Fibroblast of skin of scalp (primary cell): Measurements from ENCODE around the gene TRMT1L.

Source experiments
- DNase-seq: peaks from one replicate; pipeline ENCODE4 v3.0.0-alpha.2; 2013

TRMT1L gene

DNA sequence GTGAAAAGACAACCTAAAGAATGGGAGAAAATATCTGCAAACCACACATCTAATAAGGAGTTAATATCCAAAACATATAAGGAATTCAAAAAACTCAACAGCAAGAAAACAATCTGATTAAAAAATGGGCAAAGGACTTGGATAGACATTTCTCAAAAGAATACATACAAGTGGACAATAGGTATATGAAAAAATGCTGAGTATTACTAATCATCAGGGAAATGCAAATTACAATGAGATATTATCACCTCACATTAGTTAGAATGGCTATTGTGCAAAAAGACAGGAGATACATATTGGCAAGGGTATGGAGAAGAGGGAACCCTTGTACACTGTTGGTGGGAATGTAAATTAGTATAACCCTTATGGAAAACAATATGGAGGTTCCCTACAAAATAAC is 44.9 kb downstream of the TRMT1L start:
- no peak for DNase-seq

DNA sequence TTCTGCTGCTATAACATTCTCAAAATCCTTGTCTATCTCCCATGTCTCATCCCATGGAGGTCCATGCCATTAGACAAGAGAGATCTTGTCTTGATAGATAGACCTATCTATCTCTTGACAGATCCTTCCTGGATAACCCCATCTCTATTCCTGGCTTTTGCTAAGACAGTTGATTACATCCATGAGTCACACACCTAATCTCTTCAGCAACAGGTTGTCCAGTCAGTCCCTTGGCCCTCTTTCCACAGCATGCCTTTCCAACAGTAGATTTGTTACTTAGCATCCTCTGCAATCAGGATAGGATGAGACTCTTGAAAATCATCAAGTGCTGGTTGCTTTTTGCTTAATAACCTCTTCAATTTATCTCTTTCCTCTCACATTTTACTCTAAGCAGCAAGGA is 46.6 kb downstream of the TRMT1L start:
- no peak for DNase-seq

DNA sequence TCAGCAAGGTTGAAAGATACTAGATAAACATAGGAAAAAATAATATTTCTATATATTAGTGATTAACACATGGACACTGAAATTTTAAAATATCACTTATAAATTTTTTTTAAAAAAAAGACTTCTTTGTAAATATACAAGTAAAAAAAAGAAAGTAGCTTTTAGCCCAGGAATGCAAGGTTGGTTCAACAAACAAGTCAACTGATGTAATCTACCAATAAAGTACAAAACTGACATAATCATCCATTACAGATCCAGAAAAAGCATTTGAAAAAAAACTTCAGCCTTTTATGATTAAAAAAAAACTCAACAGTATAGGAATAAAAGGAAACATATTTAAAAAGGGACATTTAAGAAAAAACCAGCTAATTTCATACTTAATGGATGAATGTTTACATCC is 48.4 kb downstream of the TRMT1L start:
- no peak for DNase-seq

DNA sequence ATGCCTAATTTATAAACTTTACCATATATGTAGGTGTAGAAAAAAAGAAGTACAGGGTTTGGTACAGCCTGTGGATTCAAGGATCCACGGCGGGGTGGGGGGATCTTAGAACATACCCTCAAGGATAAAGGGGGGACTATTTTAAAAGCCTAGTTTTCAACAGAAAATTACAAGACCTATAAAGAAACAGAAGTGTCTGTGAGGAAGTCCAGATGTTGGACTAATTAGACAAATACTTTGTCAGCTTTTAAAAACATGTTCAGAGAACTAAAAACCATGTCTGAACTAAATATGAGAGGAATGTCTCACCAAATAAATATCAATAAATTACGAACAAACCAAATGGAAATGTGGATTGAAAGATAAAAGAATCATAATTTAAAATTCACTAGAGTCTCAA is 51.6 kb downstream of the TRMT1L start:
- no peak for DNase-seq

DNA sequence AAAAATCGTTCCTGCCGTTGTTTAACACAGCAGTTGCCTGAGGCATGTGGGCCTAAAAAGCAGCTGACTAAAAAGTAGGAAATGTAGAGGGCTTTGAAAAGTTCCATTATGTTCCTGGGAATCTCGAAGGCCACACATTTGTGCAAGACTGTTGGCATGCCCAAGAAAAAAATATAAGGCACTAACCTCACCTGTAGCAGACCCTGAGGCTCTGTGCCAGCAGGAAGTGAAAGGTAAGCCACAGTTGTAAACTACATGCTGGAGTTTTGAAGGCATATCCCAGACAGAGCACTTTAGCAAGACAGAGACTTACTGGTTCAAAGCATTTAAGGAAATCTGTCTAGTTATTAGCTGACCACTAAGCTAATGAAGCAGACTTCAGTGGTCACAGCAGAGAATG is 52.7 kb downstream of the TRMT1L start:
- DNase-seq = no peak

DNA sequence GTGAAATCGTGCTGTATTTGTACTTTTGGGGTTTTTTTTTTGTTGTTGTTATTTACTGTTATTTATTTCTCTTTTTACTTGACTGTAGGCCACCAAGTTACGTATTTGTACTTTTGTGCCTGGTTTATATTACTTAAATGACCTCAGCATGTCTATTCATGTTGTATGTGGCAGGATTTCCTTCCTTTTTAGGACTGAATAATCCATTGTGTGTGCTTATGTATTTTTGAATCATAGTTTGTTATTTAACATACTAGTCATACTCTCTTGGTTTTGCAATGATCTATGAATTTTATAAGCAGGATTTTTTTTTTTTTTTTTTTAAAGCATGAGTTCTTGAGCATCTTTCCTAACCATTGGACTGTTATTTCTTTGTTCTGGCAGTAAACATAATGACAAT is 60.2 kb downstream of the TRMT1L start:
- peak; percentile 4 for DNase-seq

DNA sequence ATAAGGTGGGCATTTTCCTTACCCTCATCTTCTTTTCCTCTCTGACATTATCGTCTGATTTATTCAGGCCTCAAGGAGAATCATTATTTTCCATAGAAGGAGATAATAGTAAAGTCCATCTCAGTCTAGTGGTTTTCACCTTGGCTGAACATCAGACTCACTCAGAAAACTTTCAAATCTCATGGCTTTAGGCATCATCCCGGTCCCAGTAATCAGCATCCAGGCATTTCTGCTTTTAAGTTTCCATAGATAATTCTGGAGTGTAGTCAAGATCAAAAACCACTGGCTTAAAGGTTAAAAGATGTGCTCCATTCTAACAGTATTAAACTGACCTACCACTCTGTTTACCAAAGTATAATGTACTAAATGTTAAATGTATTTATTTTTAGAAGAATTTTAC is 62.0 kb downstream of the TRMT1L start:
- no peak for DNase-seq

DNA sequence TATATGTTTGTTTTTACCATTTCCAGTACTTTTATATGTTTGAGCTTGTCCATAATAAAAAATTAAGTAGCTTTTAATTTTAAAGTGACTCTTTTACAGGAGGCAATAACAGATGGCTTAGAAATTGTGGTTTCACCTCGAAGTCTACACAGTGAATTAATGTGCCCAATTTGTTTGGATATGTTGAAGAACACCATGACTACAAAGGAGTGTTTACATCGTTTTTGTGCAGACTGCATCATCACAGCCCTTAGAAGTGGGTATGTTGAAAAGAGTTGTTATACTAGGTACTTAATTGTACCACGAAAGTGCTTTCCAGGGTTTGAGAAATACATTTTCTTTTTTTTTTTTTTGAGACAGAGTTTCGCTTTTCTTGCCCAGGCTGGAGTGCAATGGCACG is 65.3 kb downstream of the TRMT1L start:
- DNase-seq = no peak

DNA sequence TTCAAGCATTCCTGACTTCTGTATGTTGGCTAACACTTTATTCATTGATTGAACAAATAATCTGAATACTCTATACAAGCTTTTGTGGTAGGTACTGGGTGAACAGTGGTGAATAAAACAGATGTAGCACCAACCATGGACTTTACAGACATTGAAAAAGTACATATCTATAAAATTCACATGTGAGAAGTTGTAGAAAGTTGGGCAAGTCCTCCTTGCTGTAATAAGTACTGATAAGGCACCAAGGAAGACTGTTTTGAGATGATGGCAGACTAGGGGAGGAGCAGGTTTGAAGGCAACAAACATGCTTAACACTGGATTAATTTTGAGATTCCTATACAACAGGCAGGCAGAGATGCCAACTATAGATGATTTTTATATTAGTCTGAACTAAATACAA is 69.0 kb downstream of the TRMT1L start:
- DNase-seq = no peak

DNA sequence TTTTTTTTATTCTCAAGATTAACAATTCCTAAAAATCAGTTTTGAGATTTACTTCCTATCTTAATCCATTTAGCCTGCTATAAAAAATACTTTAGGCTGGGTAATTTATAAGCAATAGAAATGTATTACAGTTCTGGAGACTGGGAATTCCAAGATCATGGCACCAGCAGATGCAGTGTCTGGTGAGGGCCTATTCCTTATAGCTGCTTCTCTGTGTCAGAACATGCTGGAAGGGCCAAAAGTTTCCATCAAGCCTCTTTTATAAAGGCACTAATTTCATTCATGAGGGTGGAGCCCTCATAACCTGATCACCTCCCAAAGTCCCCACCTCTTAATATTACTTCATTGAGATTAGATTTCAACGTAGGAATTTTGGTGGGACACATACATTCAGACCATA is 69.7 kb downstream of the TRMT1L start:
- DNase-seq = no peak

DNA sequence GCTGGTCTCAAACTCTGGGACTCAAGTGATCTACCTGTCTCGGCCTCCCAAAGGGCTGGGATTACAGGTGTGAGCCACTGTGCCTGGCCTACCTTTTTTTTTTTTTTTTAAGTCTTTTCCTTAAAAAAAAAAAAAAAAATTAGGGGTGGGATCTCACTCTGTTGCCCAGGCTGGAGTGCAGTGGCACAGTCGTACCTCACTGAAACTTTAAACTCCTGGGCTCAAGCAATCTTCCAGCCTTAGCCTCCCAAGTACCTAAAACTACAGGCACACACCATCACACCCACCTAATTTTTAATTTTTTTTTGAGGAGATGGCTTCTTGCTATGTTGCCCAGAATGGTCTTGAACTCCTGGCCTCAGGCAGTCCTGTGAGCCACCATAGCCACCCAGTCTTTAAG is 72.9 kb downstream of the TRMT1L start:
- DNase-seq = no peak

DNA sequence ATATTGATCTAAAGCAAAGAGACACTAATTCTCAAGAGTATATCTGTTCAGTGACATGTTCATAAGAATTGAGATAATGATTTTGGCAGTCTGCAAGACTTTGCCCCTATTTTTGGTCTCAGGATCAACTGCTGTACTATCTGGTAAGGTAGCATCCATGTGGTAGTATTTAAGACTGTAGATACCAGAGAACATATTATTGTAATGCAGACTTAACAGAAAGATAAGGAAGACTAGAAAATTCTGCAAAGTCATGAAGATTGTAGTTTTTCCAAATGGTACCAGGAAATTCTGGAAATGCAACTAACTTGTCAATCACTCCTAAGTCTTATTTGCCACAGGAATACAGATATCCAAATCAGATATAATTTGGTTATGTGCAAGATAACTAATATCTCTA is 76.3 kb downstream of the TRMT1L start:
- DNase-seq = no peak

DNA sequence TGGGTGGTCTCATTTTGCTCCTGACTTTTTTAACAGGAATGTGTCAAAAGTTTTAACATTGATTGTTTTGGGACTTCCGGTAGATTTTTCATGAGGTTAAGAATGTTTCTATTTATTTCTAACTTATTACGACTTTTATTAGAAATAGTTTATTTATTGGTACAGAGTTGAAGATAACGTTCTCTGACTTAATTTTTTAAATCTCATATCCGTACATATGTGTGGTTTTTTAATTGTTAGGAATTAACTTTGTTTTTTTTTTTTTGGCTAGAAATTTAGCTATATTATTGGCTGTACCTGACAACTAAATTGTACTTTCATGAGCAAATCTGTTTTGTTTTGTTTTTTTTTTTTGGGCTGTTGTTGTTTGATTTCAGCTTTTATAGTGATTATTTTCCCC is 79.4 kb downstream of the TRMT1L start:
- no peak for DNase-seq

DNA sequence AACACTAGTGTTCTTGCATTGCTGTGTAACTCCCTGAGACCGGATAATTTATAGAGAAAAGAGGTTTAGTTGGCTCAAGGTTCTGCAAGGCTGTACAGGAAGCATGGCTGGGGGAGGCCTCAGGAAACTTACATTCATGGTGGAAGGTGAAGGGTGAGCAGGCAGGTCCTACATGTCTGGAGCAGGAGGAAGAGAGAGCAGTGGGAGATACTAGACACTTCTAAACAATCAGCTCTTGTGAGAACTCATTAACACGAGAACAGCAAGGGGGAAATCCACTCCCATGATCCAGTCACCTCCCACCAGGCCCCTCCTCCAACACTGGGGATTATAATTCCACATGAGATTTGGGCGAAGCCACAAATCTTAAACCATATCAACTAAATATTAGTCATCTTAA is 81.3 kb downstream of the TRMT1L start:
- no peak for DNase-seq

DNA sequence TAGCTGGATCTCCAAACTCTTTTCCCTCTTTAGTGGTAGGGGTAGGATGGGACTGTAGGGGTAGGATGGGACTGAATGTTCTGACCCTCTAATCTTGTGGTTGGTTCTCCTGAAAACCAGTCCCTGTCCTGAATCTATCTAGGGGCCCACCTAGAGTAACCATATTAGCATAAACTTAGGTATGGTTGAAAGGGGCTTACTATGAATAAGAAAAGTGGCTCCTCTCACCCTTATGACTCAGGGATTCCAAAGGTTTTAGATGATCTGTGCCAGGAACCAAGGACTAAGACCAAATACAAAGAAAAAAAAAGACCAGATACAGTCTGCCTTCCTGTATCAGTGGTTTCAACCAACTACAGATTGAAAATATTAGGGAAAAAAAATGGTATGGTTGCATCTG is 82.4 kb downstream of the TRMT1L start:
- DNase-seq = peak; percentile 20

DNA sequence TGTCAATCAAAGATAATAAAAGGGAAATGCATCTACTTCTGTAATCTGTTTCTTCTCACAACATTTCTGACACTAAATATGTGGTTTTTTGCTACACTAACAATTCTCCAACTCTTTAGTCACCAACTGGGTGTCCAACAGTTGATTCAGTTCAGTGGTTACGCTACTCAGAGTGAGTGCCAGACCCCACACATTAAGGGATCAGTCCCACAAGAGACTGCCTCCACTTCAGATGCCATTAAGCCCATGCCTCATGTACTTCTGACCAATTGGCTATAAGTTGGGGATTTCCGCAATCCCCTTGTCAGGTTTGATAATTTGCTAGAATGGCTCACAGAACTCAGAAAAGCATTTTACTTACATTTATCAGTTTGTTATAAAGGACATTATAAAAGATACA is 83.0 kb downstream of the TRMT1L start:
- peak; percentile 39 for DNase-seq

DNA sequence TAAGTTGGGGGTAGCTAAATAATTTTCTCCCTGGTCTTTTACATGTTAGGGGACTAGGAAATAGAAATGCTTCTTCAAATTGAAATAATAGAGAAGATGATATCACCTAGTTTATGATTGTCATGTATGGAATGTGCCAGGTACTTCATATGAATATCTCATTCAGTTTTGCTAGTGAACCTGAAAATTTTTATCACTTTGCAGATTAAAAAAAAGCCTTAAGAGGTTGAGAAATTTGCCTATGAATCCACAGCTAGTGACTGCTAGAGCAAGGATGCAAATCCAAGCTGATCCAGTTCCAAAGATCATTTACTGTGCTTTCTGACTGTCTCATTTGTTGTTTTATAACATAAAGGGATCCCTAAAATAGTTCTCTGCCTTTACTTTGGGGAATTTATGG is 86.7 kb downstream of the TRMT1L start:
- DNase-seq = no peak

DNA sequence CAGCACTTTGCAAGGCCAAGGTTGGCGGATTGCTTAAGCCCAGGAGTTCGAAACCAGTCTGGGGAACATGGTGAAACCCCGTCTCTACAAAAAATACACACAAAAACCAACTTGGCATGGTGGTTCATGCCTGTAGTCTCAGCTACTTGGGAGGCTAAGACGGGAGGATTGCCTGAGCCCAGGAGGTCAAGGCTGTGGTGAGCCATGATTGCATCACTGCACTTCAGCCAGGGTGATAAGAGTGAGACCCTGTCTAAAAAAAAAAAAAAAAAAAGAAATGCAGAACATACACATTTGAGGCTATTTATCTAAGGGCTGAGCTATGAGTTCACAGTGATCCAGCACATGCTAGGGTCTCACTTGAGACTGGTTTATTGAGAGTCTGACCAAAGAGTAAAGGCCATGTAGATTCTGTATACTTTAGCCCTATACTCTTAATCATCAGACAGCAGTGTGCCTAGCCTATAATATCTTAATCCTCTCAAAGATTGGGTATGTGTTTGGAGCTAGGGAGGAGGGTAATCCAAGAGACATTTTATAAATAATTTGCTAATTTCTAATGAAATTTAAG is 87.5 kb downstream of the TRMT1L start:
- DNase-seq = no peak

DNA sequence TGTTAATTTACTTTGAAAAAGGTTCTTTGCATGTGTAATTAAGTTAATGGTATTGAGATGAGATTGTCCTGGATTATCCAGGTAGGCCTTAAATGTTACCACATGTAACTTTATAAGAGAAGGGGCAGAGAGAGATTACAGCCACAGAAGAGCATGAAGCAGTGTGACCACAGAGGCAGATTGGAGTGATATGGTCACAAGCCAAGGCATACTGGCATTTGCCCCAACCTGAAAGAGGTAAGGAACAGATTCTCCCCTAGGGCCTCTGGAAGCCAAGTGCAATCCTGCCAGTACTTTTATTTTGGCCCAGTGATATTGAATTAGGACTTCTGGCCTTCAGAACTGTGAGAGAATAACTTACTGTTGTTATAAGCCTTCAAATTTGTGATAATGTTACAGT is 88.4 kb downstream of the TRMT1L start:
- DNase-seq = no peak
